Kidney glomerular epithelial cell (primary cell): ENCODE measurements around the gene AP4B1.
A peak's percentile ranks its signal among the peaks of the same experiment; 100 is the strongest.

Experiments used
- DNase-seq: peaks from one replicate; lab custom pipeline; 2025; lab: John Stamatoyannopoulos, UW

AP4B1 gene

DNA sequence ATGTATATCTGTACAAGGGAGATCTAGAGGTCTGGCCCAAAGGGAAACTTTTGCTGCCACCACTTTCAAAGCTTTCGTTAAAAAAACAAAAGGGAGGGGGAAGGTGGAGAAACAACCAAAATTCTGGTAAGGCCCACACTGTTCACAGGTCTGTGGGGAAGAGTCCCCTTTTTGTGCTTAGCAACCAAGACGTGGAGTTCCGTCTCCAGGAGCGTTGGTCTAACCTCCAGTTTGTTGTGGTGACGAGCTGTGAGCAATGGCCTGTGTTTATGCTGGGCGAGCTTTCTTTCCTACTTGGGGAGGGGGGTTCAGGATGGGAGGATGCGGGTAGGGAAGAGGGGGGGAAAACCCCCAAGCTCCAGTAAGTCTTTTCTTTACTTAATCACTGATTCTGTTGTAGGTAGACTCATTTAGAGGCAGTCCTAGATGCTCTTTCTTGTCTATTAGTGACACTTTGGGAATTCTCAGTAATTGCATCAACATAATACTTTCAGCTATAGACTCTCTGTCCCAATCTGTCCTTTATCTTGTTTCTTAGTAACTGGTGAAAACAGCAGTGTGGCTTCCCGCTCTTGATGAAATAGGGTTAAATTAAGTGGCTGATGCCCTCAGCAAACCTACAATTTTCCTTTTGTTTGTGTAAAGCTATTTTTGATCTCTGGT lies 26.0 kb upstream of the AP4B1 start:
- peak; percentile 56 for DNase-seq

DNA sequence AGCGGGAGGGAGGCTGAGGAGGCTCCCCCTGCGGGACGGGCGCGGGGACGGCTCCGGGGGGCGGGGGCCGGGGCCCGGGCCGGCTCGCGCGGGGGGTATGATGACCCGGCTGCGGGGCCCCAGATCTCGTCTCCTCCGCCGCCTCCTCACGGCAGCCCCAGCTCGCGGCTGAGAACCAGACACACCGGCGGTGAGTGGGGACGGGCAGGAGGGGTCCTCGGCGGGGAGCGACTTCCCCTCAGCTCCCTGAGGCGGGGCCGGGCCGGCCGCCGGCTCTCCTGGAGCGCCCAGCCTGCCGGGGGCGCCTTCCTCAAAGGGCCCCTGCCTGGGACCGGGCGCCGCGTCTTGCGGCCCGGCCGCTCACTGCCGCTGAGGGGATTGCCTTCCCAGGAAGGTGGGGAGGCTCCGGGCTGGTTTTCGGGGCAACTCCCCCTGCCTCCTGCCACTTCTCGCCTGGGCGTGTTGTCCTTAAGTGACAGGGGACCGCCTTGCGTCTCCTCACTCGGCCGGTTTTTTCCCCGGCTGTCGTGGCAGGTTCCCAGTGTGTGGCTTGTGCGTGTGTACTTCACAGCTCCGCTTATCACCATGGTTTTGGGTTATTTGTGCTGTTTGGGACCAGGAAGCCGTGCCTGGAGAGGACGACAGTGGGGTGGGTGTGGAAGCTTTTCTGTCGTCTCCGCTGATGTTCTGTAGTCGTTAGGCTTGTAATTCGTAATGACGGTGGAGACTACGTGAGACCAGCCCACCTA lies 25.3 kb upstream of the AP4B1 start:
- peak; percentile 56 for DNase-seq

- DNase-seq = peak; percentile 79
These were observed 24.5 kb upstream of the AP4B1 start, which contains the start of gene HIPK1 for GRCh38 chr1:113928941-113929749. TSS of gene HIPK1 (plus strand) at chr1:113929324.

- DNase-seq = peak; percentile 38
These were observed 23.8 kb upstream of the AP4B1 start for GRCh38 chr1:113928187-113928930.

GRCh38 chr1:113924473-113924872 lies 19.9 kb upstream of the AP4B1 start:
- no peak for DNase-seq

DNA sequence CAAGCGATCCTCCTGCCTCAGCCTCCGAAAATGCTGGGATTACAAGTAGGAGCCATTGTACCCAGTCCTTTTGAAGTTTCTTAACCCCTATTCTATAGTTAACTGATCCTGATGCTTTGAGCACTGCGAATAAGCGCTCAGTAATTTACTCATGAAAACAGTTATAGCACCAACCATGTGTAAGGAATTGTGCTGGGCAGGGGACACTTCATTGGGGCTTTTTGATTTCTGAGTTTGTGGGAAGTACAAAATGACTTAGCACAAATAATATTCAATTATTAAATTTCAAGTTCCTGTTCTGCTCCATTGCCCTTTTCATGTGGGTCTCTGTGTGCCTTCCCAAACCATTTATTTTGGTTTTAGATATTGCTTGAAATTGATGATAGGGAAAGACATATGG lies 18.4 kb upstream of the AP4B1 start:
- no peak for DNase-seq

GRCh38 chr1:113918243-113918642 lies 13.6 kb upstream of the AP4B1 start:
- no peak for DNase-seq

GRCh38 chr1:113917400-113918082 lies 12.9 kb upstream of the AP4B1 start:
- DNase-seq = no peak

- DNase-seq = no peak
These were observed 12.4 kb upstream of the AP4B1 start for GRCh38 chr1:113916974-113917373.

GRCh38 chr1:113913887-113914664 lies 9.5 kb upstream of the AP4B1 start:
- DNase-seq = no peak

DNA sequence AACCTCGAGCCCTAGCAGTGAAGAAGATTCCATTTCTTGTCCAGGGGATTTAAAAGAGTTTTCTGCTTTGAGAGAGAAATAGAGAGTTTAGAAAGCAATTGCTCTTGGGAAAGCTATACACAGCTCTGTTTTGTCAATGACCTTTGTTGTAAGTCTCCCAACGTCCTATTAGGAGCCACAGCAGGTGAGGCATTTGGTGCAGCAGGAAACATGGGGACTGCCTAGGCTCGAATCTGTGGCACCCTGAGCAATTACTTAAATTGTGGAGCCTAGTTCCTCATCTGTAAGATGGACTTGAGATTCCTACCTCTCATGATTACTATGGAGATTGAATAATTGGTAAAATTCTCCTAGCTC lies 8.7 kb upstream of the AP4B1 start:
- no peak for DNase-seq

- peak; percentile 74 for DNase-seq
These were observed 8.2 kb upstream of the AP4B1 start for GRCh38 chr1:113912594-113913311.

DNA sequence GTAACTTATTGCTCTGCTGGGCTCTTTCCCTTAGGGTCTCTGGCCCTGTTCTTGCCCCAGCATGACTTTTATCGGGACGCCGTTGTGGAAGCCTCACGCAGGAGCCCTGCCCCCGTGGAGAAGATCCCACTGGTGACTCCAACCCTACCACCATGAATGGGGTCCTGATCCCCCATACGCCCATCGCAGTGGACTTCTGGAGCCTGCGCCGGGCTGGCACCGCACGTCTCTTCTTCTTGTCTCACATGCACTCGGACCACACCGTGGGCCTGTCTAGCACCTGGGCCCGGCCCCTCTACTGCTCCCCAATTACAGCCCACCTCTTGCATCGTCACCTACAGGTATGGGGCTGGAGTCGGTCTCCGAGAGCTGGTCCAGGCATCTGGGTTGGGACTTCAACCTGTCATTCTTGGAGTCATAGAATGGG lies 849 bp upstream of the AP4B1 start:
- no peak for DNase-seq

DNA sequence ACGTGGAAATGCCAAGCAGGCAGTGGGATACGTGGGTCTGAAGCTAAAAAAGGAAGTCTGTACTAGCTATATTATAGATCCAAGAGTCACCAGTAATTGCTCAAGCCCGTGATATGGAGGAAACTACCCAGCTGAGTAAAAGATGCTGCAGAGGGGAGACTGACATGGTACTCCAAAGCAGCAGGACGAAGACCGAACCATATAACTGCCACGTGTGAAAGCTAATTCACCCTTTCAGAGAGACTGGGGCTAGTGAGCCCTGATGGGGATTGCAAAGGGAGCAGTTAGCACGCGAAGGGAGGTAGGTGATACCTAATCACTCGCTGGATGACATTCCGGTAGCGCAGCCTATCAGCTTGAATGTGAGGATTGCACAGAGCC lies 316 bp downstream of the AP4B1 start:
- DNase-seq = no peak

- no peak for DNase-seq
These were observed 902 bp downstream of the AP4B1 start for GRCh38 chr1:113903501-113904292.

DNA sequence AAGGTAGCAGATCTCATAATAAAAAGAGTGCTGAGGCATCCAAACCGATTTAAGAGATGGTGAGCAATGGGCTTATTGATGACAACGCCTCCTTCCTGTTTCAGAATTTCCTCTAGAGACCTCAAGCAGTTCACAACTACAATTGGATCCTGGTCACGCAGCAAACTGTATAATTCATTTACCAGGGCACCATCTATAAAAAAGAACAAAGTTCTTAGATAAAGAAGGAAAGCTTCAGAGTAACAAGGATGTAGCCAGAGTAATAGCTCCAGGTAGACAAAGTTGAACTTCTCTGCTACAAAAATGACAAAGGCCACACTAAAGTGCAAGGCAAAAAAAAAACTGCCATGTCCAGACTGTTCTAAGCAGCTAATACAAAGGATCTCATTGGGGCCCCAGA lies 3.4 kb downstream of the AP4B1 start:
- DNase-seq = no peak

- DNase-seq = no peak
These were observed 5.5 kb downstream of the AP4B1 start for GRCh38 chr1:113899111-113899510.

DNA sequence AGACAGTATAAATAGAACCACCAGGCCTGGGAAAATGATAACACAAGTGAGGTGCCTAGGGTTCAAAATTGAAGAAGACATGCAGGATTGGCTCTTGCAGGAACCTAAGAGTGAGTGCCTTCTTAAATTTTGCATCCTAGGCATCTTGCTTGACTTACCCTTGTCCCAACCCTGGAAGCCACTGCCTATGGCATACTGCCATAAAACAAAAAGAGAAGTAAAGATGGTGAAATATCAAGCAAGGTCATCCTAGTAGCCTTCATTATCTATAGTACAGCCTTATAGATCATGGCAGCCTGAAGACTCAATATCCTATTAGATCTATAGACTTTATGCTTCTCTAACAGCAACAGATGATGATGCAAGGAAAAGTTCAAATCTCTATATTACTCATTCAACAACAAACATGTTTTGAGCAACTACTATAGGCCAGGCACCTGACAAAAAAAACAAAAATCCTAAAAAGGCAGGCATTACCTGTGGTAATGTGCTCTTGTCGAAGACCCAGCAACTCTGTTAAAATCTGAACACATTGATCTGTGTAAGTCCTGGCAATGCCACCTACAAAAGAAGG lies 6.3 kb downstream of the AP4B1 start:
- DNase-seq = no peak

GRCh38 chr1:113895961-113896360 lies 8.6 kb downstream of the AP4B1 start:
- DNase-seq = no peak
